ENCODE measurements around the gene CANX.
"Not testable (repeated sequence)": the region's sequence is repeated elsewhere in the genome, so short reads cannot be mapped to it uniquely, and the experiment has no call there.

CANX gene

GRCh38 chr5:179699616-179700237, 960 bp downstream of the CANX start:
- DNase-seq = no peak

GRCh38 chr5:179700401-179700918, 1.7 kb downstream of the CANX start:
- no peak for DNase-seq

GRCh38 chr5:179716286-179716685, 17.5 kb downstream of the CANX start:
- DNase-seq = no peak

GRCh38 chr5:179720222-179720621, 21.5 kb downstream of the CANX start:
- DNase-seq = no peak

- DNase-seq = no peak
Observed at GRCh38 chr5:179724163-179724562, 25.4 kb downstream of the CANX start.

- DNase-seq = no peak
Observed at GRCh38 chr5:179727106-179727505, 28.3 kb downstream of the CANX start.

- no peak for DNase-seq
Observed at GRCh38 chr5:179729303-179729702, 30.5 kb downstream of the CANX start.

GRCh38 chr5:179729727-179730126, 31.0 kb downstream of the CANX start:
- no peak for DNase-seq

- no peak for DNase-seq
Observed at GRCh38 chr5:179730356-179730755, 31.6 kb downstream of the CANX start.

GRCh38 chr5:179730852-179731251, 32.1 kb downstream of the CANX start:
- DNase-seq = no peak

- no peak for DNase-seq
Observed at GRCh38 chr5:179731791-179732411, 33.1 kb downstream of the CANX start.

GRCh38 chr5:179732412-179732917, 33.7 kb downstream of the CANX start, which contains the start of gene MAML1:
Gene MAML1 (plus strand): TSS chr5:179732822. CDS start chr5:179733113, 291 bp downstream.
- DNase-seq = peak; percentile 99

GRCh38 chr5:179732918-179733771, 34.4 kb downstream of the CANX start:
- DNase-seq = peak; percentile 47

- no peak for DNase-seq
Observed at GRCh38 chr5:179733772-179734126, 35.0 kb downstream of the CANX start.

GRCh38 chr5:179734536-179735164, 35.9 kb downstream of the CANX start:
- DNase-seq = no peak

GRCh38 chr5:179738742-179739141, 40.0 kb downstream of the CANX start:
- DNase-seq = no peak

- not testable (repeated sequence) for DNase-seq
Observed at GRCh38 chr5:179744106-179744505, 45.3 kb downstream of the CANX start.

GRCh38 chr5:179746872-179747271, 48.1 kb downstream of the CANX start:
- no peak for DNase-seq

GRCh38 chr5:179747811-179748210, 49.0 kb downstream of the CANX start:
- no peak for DNase-seq

- DNase-seq = no peak
Observed at GRCh38 chr5:179749857-179750508, 51.2 kb downstream of the CANX start.

- no peak for DNase-seq
Observed at GRCh38 chr5:179753971-179754370, 55.2 kb downstream of the CANX start.

GRCh38 chr5:179755022-179755421, 56.3 kb downstream of the CANX start:
- no peak for DNase-seq
